Heart right ventricle (tissue), 16 donors: ENCODE measurements around the gene SOCS2. TPM values are rescaled to one million over a fixed set of nuclear protein-coding genes. Genes with fewer than 3 reads are reported as not detected.

Experiments
- ATAC-seq, 8 donors: fragments of 200-7000 bp; cut with Tn5 transposase; one replicate each; pipeline ENCODE4 v1.9.1; 2020; ENCODE audit warnings: mild to moderate bottlenecking in 8 of 8, moderate library complexity in 8 of 8, moderate number of reproducible peaks in 1 of 8
- DNase-seq, 2 donors: peaks; one replicate each; pipeline ENCODE4 v3.0.0-alpha.2; 2020
- H3K27ac ChIP-seq, 10 donors: fragments of 200-600 bp; sonication (generic) in 2 of 10; one replicate each; pipeline versions ENCODE4 v1.5.0 to v1.8.0; 2020 to 2022; ENCODE audit warnings: mild to moderate bottlenecking in 3 of 10
- H3K27me3 ChIP-seq, 7 donors: fragments of 200-600 bp; one replicate each; pipeline ENCODE4 v1.8.0; 2021 to 2022; ENCODE audit warnings: mild to moderate bottlenecking in 2 of 7
- H3K36me3 ChIP-seq, 9 donors: fragments of 200-600 bp; sonication (generic) in 1 of 9; one replicate each; pipeline versions ENCODE4 v1.5.0 to v1.8.0; 2020 to 2022; ENCODE audit warnings: mild to moderate bottlenecking in 2 of 9
- H3K4me1 ChIP-seq, 9 donors: fragments of 200-600 bp; sonication (generic) in 1 of 9; one replicate each; pipeline versions ENCODE4 v1.5.0 to v1.8.0; 2020 to 2022; ENCODE audit warnings: mild to moderate bottlenecking in 4 of 9
- H3K4me3 ChIP-seq, 10 donors: fragments of 200-600 bp; sonication (generic) in 2 of 10; one replicate each; pipeline versions ENCODE4 v1.5.0 to v1.8.0; 2020 to 2022; ENCODE audit warnings: mild to moderate bottlenecking in 7 of 10, moderate library complexity in 2 of 10
- H3K9me3 ChIP-seq, 11 donors: fragments of 200-600 bp in 10 of 11; sonication (generic) in 2 of 11; one replicate each; pipeline versions ENCODE4 v1.5.0 to v1.8.0; 2013 to 2022; ENCODE audit warnings: mild to moderate bottlenecking in 2 of 11, control low read depth in 1 of 11, moderate library complexity in 1 of 11
- CTCF ChIP-seq, 9 donors: fragments of 200-600 bp; sonication (generic) in 2 of 9; IDR thresholded peaks; one replicate each; pipeline versions ENCODE4 v1.5.0 to v1.8.0; 2021 to 2022; ENCODE audit warnings: antibody characterized with exemption in 9 of 9, mild to moderate bottlenecking in 5 of 9, moderate library complexity in 1 of 9
- WGBS, 2 donors: extraction: QIAGEN DNeasy Blood & Tissue Kit; methylation state at CpG; one replicate each; pipeline ENCODE4 v1.1.7; 2013; ENCODE audit warnings: inconsistent platforms in 1 of 2; 5-methylcytosine and 5-hydroxymethylcytosine counted together
- intact Hi-C, 10 donors: fragments of 100-400 bp; cut with DNase I; formaldehyde crosslinking; loops; one replicate each; pipeline versions ENCODE4 v1.11.1 to v1.14.2; 2022
- polyA plus RNA-seq, 2 donors: library from polyadenylated mRNA; stranded (reverse); fragments of 200-250 nt; gene quantifications; one replicate each; pipeline ENCODE4 v1.2.3, GENCODE V29; 2013
- total RNA-seq, 10 donors: library from RNA; stranded (reverse); fragmentation: NEBNext Ultra II Directional in 3 of 10; extraction: Animal tissue kit (Norgen Biotek cat#: 25700) in 3 of 10; gene quantifications; one replicate each; pipeline versions ENCODE4 v1.2.1 to v1.2.4, GENCODE V29; 2021 to 2023
- donor health status: Arrhythmogenic right ventricular cardiomyopathy.
- donor health status: ischemic (EF 13 %, LVEDD 7.1; RV severe dilation, severe dysfunction).
- donor health status: healthy with polysubstance abuse.
- donor health status: DM: no; HTN: yes; CAD: no.
- donor health status: DM: no; HTN: no; CAD: no.
- donor health status: ischemic (EF 25% LVEDD 6.9; RV normal size, moderate dysfunction).
- donor health status: ischemic (EF 25% LVEDD 5.7; RV mildly dilated, moderate dysfunction).
- donor health status: healthy.
- donor health status: DM: yes; HTN: yes; CAD: no.
- donor health status: Ischemic cardiomyopathy.
- donor health status: ischemic (EF 35%, LVEDD 5.7; RV mildly dilated, moderate dysfunction).
- donor health status: nonischemic (EF 11% LVEDD 7.7; RV severe dilation, severe dysfunction).
- donor health status: DM: yes; HTN: yes; CAD: no.
- donor health status: PGD.
- donor health status: ischemic (EF 29% LVEDD 5.4; RV normal size, mild dysfunction).
- donor health status: nonischemic (EF 23%, LVEDD 6.1; RV moderate dilation, normal function).

SOCS2 gene
- total and polyA plus RNA-seq, 12 donors, result 8.6 to 35.1 (median 18.3) TPM

GRCh38 chr12:93589081-93589480, 16.6 kb downstream of the SOCS2 start:
- Histone ChIP-seq H3K27me3 (peaks cover 0 to 27% (median 0%) of the 10 kb centered on the region in 7 donors), H3K4me3 (no peak overlapping the region), H3K9me3 (no peaks in the 10 kb centered on the region), H3K4me1 (peaks cover 0 to 36% (median 25%) of the 10 kb centered on the region in 9 donors), H3K36me3 (peaks cover 0 to 30% (median 0%) of the 10 kb centered on the region in 9 donors), H3K27ac (peak overlapping the region in 1 of 10 donors; percentile 95)
- DNase-seq (no peak), ATAC-seq (no peak)
- WGBS, 2 donors, result 86 to 96% methylated on average over 2 of the region's 2 CpGs
- intact Hi-C loops, result no loop called here
- TF ChIP-seq CTCF (IDR thresholded peaks at IDR 0.05), result no peak

GRCh38 chr12:93591137-93591868, 18.8 kb downstream of the SOCS2 start:
- H3K4me1 ChIP-seq, result peaks cover 0 to 45% (median 36%) of the 10 kb centered on the region in 9 donors
- H3K4me3 ChIP-seq, result peak overlapping the region; percentile 22 to 67 (median 60)
- DNase-seq (peak; percentile 81 to 86), ATAC-seq (peak; percentile 93 to 98 (median 94))
- no peak for TF ChIP-seq CTCF (IDR thresholded peaks at IDR 0.05)
- peak overlapping the region; percentile 71 to 95 (median 88) for H3K27ac ChIP-seq
- peaks cover 0 to 8% (median 0%) of the 10 kb centered on the region in 9 donors for H3K36me3 ChIP-seq
- H3K27me3 ChIP-seq, result peaks cover 0 to 35% (median 0%) of the 10 kb centered on the region in 7 donors
- 1 to 2% methylated on average over 37 of the region's 37 CpGs for WGBS, 2 donors
- no peaks in the 10 kb centered on the region for H3K9me3 ChIP-seq
- intact Hi-C loops, result loop anchor here in 7 of 10 donors (1.0 to 5.0 kb wide), 7 partner anchors 17 to 221 kb away; partner anchors contain the start of gene CRADD (in 5 of the 7)

- peaks cover 0 to 35% (median 0%) of the 10 kb centered on the region in 7 donors for H3K27me3 ChIP-seq
- intact Hi-C loops, result loop anchor here in 7 of 10 donors (1.0 to 5.0 kb wide), 7 partner anchors 18 to 219 kb away; partner anchors contain the start of genes CRADD (in 5 of the 7) and SOCS2 (in 1 of the 7)
- peak overlapping the region in 5 of 10 donors; percentile 42 to 67 (median 62) for H3K4me3 ChIP-seq
- peak in 3 of 8 donors; percentile 27 to 39 (median 37) for ATAC-seq
- no peaks in the 10 kb centered on the region for H3K9me3 ChIP-seq
- no peaks in the 10 kb centered on the region for H3K36me3 ChIP-seq
- peak overlapping the region; percentile 47 to 95 (median 88) for H3K27ac ChIP-seq
- no peak for TF ChIP-seq CTCF (IDR thresholded peaks at IDR 0.05)
- 56 to 70% methylated on average over 6 of the region's 6 CpGs for WGBS, 2 donors
- DNase-seq, result no peak
- H3K4me1 ChIP-seq, result peaks cover 0 to 59% (median 37%) of the 10 kb centered on the region in 9 donors
These were observed 20.3 kb downstream of the SOCS2 start for GRCh38 chr12:93592641-93593406.

GRCh38 chr12:93593843-93594242, 21.4 kb downstream of the SOCS2 start:
- peaks cover 0 to 35% (median 0%) of the 10 kb centered on the region in 7 donors for H3K27me3 ChIP-seq
- no peaks in the 10 kb centered on the region for H3K36me3 ChIP-seq
- ATAC-seq, result peak in 1 of 8 donors; percentile 27
- H3K27ac ChIP-seq, result peak overlapping the region; percentile 47 to 95 (median 88)
- H3K4me3 ChIP-seq, result peak overlapping the region in 6 of 10 donors; percentile 1 to 63 (median 44)
- no peak for TF ChIP-seq CTCF (IDR thresholded peaks at IDR 0.05)
- intact Hi-C loops, result loop anchor here in 7 of 10 donors (1.0 to 5.0 kb wide), 7 partner anchors 19 to 218 kb away; partner anchors contain the start of genes CRADD (in 5 of the 7) and SOCS2 (in 1 of the 7)
- H3K4me1 ChIP-seq, result peaks cover 0 to 61% (median 37%) of the 10 kb centered on the region in 9 donors
- no peaks in the 10 kb centered on the region for H3K9me3 ChIP-seq
- WGBS, 2 donors, result 48 to 66% methylated on average over 2 of the region's 2 CpGs
- no peak for DNase-seq
